WTC11 (cell line): ENCODE results near the gene PDLIM7. TPM values are rescaled to one million over a fixed set of nuclear protein-coding genes. Genes with fewer than 3 reads are reported as not detected.

Experiments used
- ATF1 ChIP-seq: sonication (generic); formaldehyde crosslinking; IDR thresholded peaks from 2 replicates; pipeline ENCODE4 v1.8.1; 2023; ENCODE audit warnings: mild to moderate bottlenecking, moderate library complexity, missing genetic modification reagents
- CBFB ChIP-seq: sonication (generic); formaldehyde crosslinking; IDR thresholded peaks from 2 replicates; pipeline ENCODE4 v1.8.1; 2022; ENCODE audit warnings: mild to moderate bottlenecking, low read depth, missing genetic modification reagents
- ESRRA ChIP-seq: sonication (generic); formaldehyde crosslinking; IDR thresholded peaks from 2 replicates; pipeline ENCODE4 v1.8.1; 2022; ENCODE audit warnings: mild to moderate bottlenecking, missing genetic modification reagents, borderline replicate concordance
- ETV6 ChIP-seq: sonication (generic); formaldehyde crosslinking; IDR thresholded peaks from 2 replicates; pipeline ENCODE4 v1.8.1; 2022; ENCODE audit warnings: mild to moderate bottlenecking, missing genetic modification reagents
- GRHL2 ChIP-seq: fragments of 250-450 bp; sonication (Bioruptor Pico); IDR thresholded peaks from 2 replicates; pipeline ENCODE4 v1.8.0; 2022; ENCODE audit warnings: mild to moderate bottlenecking, moderate library complexity; ENCODE audit not compliant: insufficient replicate concordance, severe bottlenecking
- MXD4 ChIP-seq: fragments of 250-450 bp; sonication (Bioruptor Pico); IDR thresholded peaks from 2 replicates; pipeline ENCODE4 v1.8.0; 2021; ENCODE audit warnings: mild to moderate bottlenecking, moderate library complexity, borderline replicate concordance
- NFE2L1 ChIP-seq: sonication (generic); formaldehyde crosslinking; IDR thresholded peaks from 2 replicates; pipeline ENCODE4 v1.8.1; 2023; ENCODE audit warnings: missing genetic modification reagents
- NFYB ChIP-seq: sonication (generic); formaldehyde crosslinking; conservative IDR thresholded peaks from 2 replicates; pipeline ENCODE4 v1.8.0; 2022; ENCODE audit warnings: low read depth, missing genetic modification reagents
- ZNF423 ChIP-seq: fragments of 250-450 bp; sonication (Bioruptor Pico); IDR thresholded peaks from 2 replicates; pipeline ENCODE4 v2.1.2; 2022; ENCODE audit warnings: mild to moderate bottlenecking, moderate library complexity
- total RNA-seq: library from RNA; stranded (reverse); gene quantifications from 3 replicates; pipeline ENCODE4 v1.2.3, GENCODE V29; 2021
- TF ChIP-seq, protein P1 (sequence below): sonication (generic); formaldehyde crosslinking; IDR thresholded peaks from 2 replicates; pipeline ENCODE4 v1.8.0; 2022; ENCODE audit warnings: mild to moderate bottlenecking, missing genetic modification reagents
- TF ChIP-seq, protein P2 (sequence below): sonication (generic); formaldehyde crosslinking; conservative IDR thresholded peaks from 2 replicates; pipeline ENCODE4 v1.8.1; 2022; ENCODE audit warnings: mild to moderate bottlenecking, missing genetic modification reagents
- TF ChIP-seq, protein P3 (sequence below): sonication (generic); formaldehyde crosslinking; IDR thresholded peaks from 2 replicates; pipeline ENCODE4 v1.8.0; 2023; ENCODE audit warnings: missing genetic modification reagents, mild to moderate bottlenecking, borderline replicate concordance
- TF ChIP-seq, protein P4 (sequence below): sonication (generic); formaldehyde crosslinking; IDR thresholded peaks from 2 replicates; pipeline ENCODE4 v1.8.1; 2022; ENCODE audit warnings: low read depth, missing genetic modification reagents, borderline replicate concordance
- TF ChIP-seq, protein P5 (sequence below): sonication (generic); formaldehyde crosslinking; IDR thresholded peaks from 2 replicates; pipeline ENCODE4 v1.8.1; 2022; ENCODE audit warnings: mild to moderate bottlenecking, missing genetic modification reagents, moderate library complexity, borderline replicate concordance
- TF ChIP-seq, protein P6 (sequence below): sonication (generic); formaldehyde crosslinking; IDR thresholded peaks from 2 replicates; pipeline ENCODE4 v1.8.1; 2023; ENCODE audit warnings: mild to moderate bottlenecking, missing genetic modification reagents
- TF ChIP-seq, protein P7 (sequence below): sonication (generic); formaldehyde crosslinking; IDR thresholded peaks from 2 replicates; pipeline ENCODE4 v1.8.1; 2023; ENCODE audit warnings: mild to moderate bottlenecking, missing genetic modification reagents, borderline replicate concordance
- TF ChIP-seq, protein P8 (sequence below): sonication (generic); formaldehyde crosslinking; IDR thresholded peaks from 2 replicates; pipeline ENCODE4 v1.8.1; 2023; ENCODE audit warnings: mild to moderate bottlenecking, missing genetic modification reagents
- TF ChIP-seq, protein P9 (sequence below): sonication (generic); formaldehyde crosslinking; IDR thresholded peaks from 2 replicates; pipeline ENCODE4 v1.8.1; 2023; ENCODE audit warnings: mild to moderate bottlenecking, missing genetic modification reagents, moderate library complexity
- TF ChIP-seq, protein P10 (sequence below): fragments of 250-450 bp; sonication (Bioruptor Pico); IDR thresholded peaks from 2 replicates; pipeline ENCODE4 v1.9.0; 2021; ENCODE audit warnings: moderate library complexity, mild to moderate bottlenecking, inconsistent platforms, borderline replicate concordance

PDLIM7 gene
- total RNA-seq, 1 experiment from 2014 or later: 142 TPM

DNA sequence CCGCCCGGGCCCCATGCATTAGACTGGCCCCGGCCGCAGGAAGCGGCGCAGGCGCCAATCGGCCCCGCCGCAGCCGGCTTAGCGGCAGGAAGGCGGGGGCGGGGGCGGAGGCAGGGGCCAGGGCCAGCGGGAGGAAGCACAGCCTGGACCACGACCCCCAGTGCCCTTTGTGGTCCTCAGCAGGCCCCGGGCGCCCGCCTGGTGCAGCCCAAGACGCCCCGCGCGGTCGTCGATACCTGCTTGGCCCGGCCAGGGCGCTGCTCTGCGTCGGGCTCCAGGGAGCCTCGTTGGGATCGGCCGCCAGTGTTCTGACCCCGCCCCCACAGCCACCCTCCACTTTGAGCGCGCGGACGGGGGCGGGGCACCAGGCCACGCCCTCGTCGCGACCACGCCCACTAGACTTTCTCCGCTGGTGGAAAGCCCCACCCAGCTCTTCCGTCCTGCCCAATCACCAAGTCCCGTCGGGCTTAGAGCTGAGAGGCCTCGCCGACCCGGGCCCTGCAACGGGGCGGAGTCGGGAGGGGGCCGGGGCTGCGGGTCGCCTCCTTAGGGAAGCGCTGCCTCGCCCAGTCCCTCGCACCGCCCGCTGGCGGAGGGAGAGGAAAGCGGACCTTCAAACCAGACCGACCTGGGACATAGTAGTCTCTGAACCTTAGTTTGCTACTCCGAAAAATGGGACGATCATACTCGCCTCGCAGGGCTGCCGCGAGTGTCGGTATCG lies at the start of gene PDLIM7 (continued):
- TF ChIP-seq MXD4: no peak
- TF ChIP-seq, protein P1, sequence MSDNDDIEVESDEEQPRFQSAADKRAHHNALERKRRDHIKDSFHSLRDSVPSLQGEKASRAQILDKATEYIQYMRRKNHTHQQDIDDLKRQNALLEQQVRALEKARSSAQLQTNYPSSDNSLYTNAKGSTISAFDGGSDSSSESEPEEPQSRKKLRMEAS: peak; percentile 64
- TF ChIP-seq, protein P2, sequence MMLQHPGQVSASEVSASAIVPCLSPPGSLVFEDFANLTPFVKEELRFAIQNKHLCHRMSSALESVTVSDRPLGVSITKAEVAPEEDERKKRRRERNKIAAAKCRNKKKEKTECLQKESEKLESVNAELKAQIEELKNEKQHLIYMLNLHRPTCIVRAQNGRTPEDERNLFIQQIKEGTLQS (CRISPR knock-in tag): no peak
- TF ChIP-seq, protein P3, sequence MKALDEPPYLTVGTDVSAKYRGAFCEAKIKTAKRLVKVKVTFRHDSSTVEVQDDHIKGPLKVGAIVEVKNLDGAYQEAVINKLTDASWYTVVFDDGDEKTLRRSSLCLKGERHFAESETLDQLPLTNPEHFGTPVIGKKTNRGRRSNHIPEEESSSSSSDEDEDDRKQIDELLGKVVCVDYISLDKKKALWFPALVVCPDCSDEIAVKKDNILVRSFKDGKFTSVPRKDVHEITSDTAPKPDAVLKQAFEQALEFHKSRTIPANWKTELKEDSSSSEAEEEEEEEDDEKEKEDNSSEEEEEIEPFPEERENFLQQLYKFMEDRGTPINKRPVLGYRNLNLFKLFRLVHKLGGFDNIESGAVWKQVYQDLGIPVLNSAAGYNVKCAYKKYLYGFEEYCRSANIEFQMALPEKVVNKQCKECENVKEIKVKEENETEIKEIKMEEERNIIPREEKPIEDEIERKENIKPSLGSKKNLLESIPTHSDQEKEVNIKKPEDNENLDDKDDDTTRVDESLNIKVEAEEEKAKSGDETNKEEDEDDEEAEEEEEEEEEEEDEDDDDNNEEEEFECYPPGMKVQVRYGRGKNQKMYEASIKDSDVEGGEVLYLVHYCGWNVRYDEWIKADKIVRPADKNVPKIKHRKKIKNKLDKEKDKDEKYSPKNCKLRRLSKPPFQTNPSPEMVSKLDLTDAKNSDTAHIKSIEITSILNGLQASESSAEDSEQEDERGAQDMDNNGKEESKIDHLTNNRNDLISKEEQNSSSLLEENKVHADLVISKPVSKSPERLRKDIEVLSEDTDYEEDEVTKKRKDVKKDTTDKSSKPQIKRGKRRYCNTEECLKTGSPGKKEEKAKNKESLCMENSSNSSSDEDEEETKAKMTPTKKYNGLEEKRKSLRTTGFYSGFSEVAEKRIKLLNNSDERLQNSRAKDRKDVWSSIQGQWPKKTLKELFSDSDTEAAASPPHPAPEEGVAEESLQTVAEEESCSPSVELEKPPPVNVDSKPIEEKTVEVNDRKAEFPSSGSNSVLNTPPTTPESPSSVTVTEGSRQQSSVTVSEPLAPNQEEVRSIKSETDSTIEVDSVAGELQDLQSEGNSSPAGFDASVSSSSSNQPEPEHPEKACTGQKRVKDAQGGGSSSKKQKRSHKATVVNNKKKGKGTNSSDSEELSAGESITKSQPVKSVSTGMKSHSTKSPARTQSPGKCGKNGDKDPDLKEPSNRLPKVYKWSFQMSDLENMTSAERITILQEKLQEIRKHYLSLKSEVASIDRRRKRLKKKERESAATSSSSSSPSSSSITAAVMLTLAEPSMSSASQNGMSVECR (CRISPR knock-in tag): 0 out of 2 replicates have a peak, but pooled peaks have one; percentile 16
- TF ChIP-seq ZNF423 (CRISPR knock-in tag): peak; percentile 52; the same call in 1 of the 2 replicates
- no peak for TF ChIP-seq ETV6
- TF ChIP-seq, protein P4, sequence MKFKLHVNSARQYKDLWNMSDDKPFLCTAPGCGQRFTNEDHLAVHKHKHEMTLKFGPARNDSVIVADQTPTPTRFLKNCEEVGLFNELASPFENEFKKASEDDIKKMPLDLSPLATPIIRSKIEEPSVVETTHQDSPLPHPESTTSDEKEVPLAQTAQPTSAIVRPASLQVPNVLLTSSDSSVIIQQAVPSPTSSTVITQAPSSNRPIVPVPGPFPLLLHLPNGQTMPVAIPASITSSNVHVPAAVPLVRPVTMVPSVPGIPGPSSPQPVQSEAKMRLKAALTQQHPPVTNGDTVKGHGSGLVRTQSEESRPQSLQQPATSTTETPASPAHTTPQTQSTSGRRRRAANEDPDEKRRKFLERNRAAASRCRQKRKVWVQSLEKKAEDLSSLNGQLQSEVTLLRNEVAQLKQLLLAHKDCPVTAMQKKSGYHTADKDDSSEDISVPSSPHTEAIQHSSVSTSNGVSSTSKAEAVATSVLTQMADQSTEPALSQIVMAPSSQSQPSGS (CRISPR knock-in tag): no peak
- TF ChIP-seq, protein P5, sequence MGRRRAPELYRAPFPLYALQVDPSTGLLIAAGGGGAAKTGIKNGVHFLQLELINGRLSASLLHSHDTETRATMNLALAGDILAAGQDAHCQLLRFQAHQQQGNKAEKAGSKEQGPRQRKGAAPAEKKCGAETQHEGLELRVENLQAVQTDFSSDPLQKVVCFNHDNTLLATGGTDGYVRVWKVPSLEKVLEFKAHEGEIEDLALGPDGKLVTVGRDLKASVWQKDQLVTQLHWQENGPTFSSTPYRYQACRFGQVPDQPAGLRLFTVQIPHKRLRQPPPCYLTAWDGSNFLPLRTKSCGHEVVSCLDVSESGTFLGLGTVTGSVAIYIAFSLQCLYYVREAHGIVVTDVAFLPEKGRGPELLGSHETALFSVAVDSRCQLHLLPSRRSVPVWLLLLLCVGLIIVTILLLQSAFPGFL (CRISPR knock-in tag): no peak
- TF ChIP-seq, protein P6, sequence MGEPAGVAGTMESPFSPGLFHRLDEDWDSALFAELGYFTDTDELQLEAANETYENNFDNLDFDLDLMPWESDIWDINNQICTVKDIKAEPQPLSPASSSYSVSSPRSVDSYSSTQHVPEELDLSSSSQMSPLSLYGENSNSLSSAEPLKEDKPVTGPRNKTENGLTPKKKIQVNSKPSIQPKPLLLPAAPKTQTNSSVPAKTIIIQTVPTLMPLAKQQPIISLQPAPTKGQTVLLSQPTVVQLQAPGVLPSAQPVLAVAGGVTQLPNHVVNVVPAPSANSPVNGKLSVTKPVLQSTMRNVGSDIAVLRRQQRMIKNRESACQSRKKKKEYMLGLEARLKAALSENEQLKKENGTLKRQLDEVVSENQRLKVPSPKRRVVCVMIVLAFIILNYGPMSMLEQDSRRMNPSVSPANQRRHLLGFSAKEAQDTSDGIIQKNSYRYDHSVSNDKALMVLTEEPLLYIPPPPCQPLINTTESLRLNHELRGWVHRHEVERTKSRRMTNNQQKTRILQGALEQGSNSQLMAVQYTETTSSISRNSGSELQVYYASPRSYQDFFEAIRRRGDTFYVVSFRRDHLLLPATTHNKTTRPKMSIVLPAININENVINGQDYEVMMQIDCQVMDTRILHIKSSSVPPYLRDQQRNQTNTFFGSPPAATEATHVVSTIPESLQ (CRISPR knock-in tag): no peak
- TF ChIP-seq, protein P7, sequence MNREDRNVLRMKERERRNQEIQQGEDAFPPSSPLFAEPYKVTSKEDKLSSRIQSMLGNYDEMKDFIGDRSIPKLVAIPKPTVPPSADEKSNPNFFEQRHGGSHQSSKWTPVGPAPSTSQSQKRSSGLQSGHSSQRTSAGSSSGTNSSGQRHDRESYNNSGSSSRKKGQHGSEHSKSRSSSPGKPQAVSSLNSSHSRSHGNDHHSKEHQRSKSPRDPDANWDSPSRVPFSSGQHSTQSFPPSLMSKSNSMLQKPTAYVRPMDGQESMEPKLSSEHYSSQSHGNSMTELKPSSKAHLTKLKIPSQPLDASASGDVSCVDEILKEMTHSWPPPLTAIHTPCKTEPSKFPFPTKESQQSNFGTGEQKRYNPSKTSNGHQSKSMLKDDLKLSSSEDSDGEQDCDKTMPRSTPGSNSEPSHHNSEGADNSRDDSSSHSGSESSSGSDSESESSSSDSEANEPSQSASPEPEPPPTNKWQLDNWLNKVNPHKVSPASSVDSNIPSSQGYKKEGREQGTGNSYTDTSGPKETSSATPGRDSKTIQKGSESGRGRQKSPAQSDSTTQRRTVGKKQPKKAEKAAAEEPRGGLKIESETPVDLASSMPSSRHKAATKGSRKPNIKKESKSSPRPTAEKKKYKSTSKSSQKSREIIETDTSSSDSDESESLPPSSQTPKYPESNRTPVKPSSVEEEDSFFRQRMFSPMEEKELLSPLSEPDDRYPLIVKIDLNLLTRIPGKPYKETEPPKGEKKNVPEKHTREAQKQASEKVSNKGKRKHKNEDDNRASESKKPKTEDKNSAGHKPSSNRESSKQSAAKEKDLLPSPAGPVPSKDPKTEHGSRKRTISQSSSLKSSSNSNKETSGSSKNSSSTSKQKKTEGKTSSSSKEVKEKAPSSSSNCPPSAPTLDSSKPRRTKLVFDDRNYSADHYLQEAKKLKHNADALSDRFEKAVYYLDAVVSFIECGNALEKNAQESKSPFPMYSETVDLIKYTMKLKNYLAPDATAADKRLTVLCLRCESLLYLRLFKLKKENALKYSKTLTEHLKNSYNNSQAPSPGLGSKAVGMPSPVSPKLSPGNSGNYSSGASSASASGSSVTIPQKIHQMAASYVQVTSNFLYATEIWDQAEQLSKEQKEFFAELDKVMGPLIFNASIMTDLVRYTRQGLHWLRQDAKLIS: no peak
- TF ChIP-seq NFE2L1 (CRISPR knock-in tag): no peak
- TF ChIP-seq ESRRA: no peak
- TF ChIP-seq, protein P8, sequence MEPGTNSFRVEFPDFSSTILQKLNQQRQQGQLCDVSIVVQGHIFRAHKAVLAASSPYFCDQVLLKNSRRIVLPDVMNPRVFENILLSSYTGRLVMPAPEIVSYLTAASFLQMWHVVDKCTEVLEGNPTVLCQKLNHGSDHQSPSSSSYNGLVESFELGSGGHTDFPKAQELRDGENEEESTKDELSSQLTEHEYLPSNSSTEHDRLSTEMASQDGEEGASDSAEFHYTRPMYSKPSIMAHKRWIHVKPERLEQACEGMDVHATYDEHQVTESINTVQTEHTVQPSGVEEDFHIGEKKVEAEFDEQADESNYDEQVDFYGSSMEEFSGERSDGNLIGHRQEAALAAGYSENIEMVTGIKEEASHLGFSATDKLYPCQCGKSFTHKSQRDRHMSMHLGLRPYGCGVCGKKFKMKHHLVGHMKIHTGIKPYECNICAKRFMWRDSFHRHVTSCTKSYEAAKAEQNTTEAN (CRISPR knock-in tag): 0 out of 2 replicates have a peak, but pooled peaks have one; percentile 1
- TF ChIP-seq NFYB (CRISPR knock-in tag): peak; percentile 44; the same call in 1 of the 2 replicates
- TF ChIP-seq, protein P9, sequence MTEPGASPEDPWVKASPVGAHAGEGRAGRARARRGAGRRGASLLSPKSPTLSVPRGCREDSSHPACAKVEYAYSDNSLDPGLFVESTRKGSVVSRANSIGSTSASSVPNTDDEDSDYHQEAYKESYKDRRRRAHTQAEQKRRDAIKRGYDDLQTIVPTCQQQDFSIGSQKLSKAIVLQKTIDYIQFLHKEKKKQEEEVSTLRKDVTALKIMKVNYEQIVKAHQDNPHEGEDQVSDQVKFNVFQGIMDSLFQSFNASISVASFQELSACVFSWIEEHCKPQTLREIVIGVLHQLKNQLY (CRISPR knock-in tag): no peak
- TF ChIP-seq ATF1 (CRISPR knock-in tag): no peak
- TF ChIP-seq GRHL2 (CRISPR knock-in tag): no peak
- TF ChIP-seq CBFB (CRISPR knock-in tag): no peak
- TF ChIP-seq, protein P10, sequence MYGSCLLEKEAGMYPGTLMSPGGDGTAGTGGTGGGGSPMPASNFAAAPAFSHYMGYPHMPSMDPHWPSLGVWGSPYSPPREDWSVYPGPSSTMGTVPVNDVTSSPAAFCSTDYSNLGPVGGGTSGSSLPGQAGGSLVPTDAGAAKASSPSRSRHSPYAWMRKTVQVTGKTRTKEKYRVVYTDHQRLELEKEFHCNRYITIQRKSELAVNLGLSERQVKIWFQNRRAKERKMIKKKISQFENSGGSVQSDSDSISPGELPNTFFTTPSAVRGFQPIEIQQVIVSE (CRISPR knock-in tag): no peak
